AG04450 (cell line): ENCODE measurements around the gene KCTD8. TPM values are rescaled to one million over a fixed set of nuclear protein-coding genes. Genes with fewer than 3 reads are reported as not detected.

Experiments
- CTCF ChIA-PET: fragments of 300-600, 350-600 bp; formaldehyde crosslinking; extraction: SDS; loops from one replicate; lab custom pipeline; 2022; ENCODE audit warnings: antibody characterized with exemption, inconsistent platforms; lab: Charles Lee
- POLR2A ChIA-PET: fragments of 350-600 bp; formaldehyde crosslinking; extraction: SDS; loops from one replicate; lab custom pipeline; 2021; ENCODE audit warnings: antibody characterized with exemption, inconsistent platforms; lab: Yijun Ruan, JAX
- DNase-seq: peaks from one replicate; pipeline ENCODE4 v3.0.0-alpha.2; 2011; ENCODE audit warnings: low read depth, low spot score
- H3K27ac ChIP-seq: one replicate; pipeline ENCODE4 v1.5.1; 2012; ENCODE audit warnings: low read depth, low read length, control low read depth
- H3K27me3 ChIP-seq: one replicate; pipeline ENCODE4 v1.6.0; 2012; ENCODE audit warnings: low read length; ENCODE audit not compliant: control insufficient read depth, insufficient read depth
- H3K4me3 ChIP-seq: 2 replicates; pipeline ENCODE4 v1.5.1; 2011; ENCODE audit warnings: mild to moderate bottlenecking, low read depth, low read length, control low read depth
- H3K9me3 ChIP-seq: 2 replicates; pipeline ENCODE4 v1.5.1; 2012; ENCODE audit warnings: low read length; ENCODE audit not compliant: control insufficient read depth, insufficient read depth
- polyA plus RNA-seq: library from polyadenylated mRNA; depleted of rRNA; stranded (reverse); fragments of >200 nt; gene quantifications from 2 replicates; pipeline ENCODE4 v1.2.3, GENCODE V29; 2011
- TF ChIP-seq, protein P1 (sequence below): IDR thresholded peaks from 2 replicates; pipeline ENCODE4 v1.5.1; 2011; ENCODE audit warnings: low read depth, low read length, control low read depth, inconsistent platforms

KCTD8 gene
- polyA plus RNA-seq, 1 experiment, result 0.05 TPM

DNA sequence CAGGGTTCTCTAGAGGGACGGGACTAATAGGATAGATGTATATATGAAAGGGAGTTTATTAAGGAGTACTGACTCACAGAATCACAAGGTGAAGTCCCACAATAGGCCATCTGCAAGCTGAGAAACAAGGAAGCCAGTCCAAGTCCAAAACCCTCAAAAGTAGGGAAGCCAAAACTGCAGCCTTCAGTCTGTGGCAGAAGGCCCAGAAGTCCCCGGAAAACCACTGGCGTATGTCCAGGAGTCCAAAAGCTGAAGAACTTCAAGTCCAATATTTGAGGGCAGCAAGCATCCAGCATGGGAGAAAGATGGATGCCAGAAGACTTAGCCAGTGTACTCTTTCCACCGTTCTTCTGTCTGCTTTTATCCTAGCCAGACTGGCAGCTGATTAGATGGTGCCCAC is 227.2 kb downstream of the KCTD8 start:
- DNase-seq, result no peak
- H3K9me3 ChIP-seq, result peaks cover 10% of the 10 kb centered on the region
- TF ChIP-seq, protein P1, sequence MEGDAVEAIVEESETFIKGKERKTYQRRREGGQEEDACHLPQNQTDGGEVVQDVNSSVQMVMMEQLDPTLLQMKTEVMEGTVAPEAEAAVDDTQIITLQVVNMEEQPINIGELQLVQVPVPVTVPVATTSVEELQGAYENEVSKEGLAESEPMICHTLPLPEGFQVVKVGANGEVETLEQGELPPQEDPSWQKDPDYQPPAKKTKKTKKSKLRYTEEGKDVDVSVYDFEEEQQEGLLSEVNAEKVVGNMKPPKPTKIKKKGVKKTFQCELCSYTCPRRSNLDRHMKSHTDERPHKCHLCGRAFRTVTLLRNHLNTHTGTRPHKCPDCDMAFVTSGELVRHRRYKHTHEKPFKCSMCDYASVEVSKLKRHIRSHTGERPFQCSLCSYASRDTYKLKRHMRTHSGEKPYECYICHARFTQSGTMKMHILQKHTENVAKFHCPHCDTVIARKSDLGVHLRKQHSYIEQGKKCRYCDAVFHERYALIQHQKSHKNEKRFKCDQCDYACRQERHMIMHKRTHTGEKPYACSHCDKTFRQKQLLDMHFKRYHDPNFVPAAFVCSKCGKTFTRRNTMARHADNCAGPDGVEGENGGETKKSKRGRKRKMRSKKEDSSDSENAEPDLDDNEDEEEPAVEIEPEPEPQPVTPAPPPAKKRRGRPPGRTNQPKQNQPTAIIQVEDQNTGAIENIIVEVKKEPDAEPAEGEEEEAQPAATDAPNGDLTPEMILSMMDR, result no peak
- ChIA-PET CTCF (no interaction called here), POLR2A (no interaction called here)
- no peaks in the 10 kb centered on the region for H3K27me3 ChIP-seq
- H3K27ac ChIP-seq, result no peak overlapping the region
- H3K4me3 ChIP-seq, result no peak overlapping the region

DNA sequence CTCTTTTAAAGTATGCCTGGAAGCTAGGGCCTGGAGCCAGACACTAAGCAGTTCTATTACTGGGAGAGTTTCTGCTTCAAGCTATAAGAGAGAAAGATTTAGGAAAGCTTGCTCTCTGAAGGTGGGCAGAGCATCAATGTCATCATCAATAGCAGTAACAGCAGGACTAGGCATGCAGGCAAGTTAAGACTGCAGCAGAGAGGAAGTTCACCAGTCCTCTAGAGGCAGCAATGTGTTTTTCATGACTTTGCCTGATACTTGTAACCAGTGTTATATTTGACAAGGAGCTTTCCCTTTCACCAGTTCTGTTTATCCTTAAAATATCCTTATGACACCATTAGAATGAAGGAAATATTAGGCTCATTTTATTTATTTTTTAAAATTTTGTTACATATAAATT is 237.9 kb downstream of the KCTD8 start:
- Histone ChIP-seq H3K27me3 (no peaks in the 10 kb centered on the region), H3K4me3 (no peak overlapping the region), H3K27ac (no peak overlapping the region), H3K9me3 (peaks cover 4% of the 10 kb centered on the region)
- DNase-seq, result no peak
- TF ChIP-seq, protein P1, result no peak
- POLR2A ChIA-PET, result no interaction called here
- CTCF ChIA-PET, result no interaction called here

DNA sequence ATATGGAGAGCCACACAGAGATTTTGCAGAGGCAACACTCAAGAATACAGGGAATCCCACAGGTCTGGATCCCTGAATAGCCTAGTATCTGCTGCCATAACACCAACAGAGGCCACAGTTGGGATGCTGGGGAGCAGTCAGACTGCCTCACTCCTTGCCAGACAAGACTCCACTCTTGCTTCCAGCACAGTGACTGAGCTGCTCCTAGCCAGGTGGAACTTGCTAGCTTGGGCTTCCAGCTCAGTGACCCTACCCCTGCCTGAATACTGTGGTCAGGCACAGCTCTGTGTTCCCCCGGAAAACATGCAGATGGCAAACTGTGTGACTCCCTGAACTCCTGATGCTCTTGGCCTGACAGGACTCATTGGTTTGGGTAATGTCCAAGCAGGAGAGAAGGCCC is 251.8 kb downstream of the KCTD8 start:
- no peak overlapping the region for H3K27ac ChIP-seq
- peaks cover 9% of the 10 kb centered on the region; the same call in 1 of the 2 replicates for H3K9me3 ChIP-seq
- CTCF ChIA-PET, result no interaction called here
- no peak overlapping the region for H3K4me3 ChIP-seq
- no peak for DNase-seq
- TF ChIP-seq, protein P1, result no peak
- POLR2A ChIA-PET, result no interaction called here
- no peaks in the 10 kb centered on the region for H3K27me3 ChIP-seq

DNA sequence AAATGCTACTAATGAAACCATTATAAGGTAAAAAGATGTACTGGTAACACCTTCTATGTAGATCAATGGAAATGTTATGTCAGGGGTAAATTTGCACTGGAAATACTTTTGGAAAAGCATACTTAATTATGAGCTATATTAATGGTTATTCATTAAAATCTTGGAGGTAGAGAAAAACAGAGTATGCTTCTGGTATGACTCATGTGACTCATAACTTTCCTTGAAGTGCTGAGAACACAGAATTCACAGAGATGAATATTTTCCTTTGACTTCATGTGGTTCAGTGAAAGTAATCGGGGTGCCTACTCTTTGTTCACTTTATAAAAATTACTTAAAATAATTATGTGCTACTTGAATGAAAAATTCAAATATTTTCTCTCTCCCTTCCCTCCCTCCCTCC is 254.2 kb downstream of the KCTD8 start:
- ChIA-PET POLR2A (no interaction called here), CTCF (no interaction called here)
- Histone ChIP-seq H3K27me3 (no peaks in the 10 kb centered on the region), H3K27ac (no peak overlapping the region), H3K4me3 (no peak overlapping the region), H3K9me3 (peaks cover 9% of the 10 kb centered on the region; the same call in 1 of the 2 replicates)
- DNase-seq, result no peak
- TF ChIP-seq, protein P1, result no peak

DNA sequence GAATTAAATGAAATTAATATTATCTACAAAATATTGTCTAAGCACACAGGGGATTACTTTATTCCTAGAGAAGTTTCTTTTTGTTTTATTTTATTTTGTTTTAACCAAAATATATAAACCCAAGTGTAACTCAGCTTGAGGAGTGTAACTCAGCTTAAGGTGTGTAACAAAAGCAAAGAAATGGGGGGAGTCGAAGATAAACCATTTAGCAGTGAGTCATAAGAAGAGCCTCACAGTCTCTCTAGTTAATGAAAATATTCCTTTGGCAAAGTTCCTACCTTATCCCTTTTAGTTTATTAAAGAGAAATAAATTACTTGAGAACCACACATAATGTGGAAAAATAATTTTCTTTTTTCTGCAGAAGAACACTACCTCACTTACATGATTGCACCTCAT is 261.8 kb downstream of the KCTD8 start:
- Histone ChIP-seq H3K9me3 (peaks cover 10% of the 10 kb centered on the region), H3K4me3 (no peak overlapping the region), H3K27ac (no peak overlapping the region), H3K27me3 (no peaks in the 10 kb centered on the region)
- POLR2A ChIA-PET, result no interaction called here
- TF ChIP-seq, protein P1, result no peak
- CTCF ChIA-PET, result no interaction called here
- DNase-seq, result no peak
